CD4-positive, alpha-beta T cell (primary cell): ENCODE measurements around the gene CDK8. TPM values are rescaled to one million over a fixed set of nuclear protein-coding genes. Genes with fewer than 3 reads are reported as not detected.

Experiments used
- ATAC-seq: fragments of 200-7000 bp; cut with Tn5 transposase; one replicate; pipeline ENCODE4 v1.10.0; 2022; ENCODE audit warnings: mild to moderate bottlenecking; ENCODE audit not compliant: poor library complexity
- CTCF ChIA-PET: fragments of 350-600 bp; sonication (Branson Sonifier 250); formaldehyde crosslinking; loops from one replicate; lab custom pipeline; 2021; ENCODE audit warnings: antibody characterized with exemption, inconsistent platforms; lab: Charles Lee
- POLR2A ChIA-PET: fragments of 350-600 bp; sonication (Branson Sonifier 250); formaldehyde crosslinking; loops from one replicate; lab custom pipeline; 2021; ENCODE audit warnings: antibody characterized with exemption, inconsistent platforms; lab: Charles Lee
- DNase-seq, 14 experiments: peaks; one replicate each; pipeline ENCODE4 v3.0.0-alpha.2; 2013 to 2020; ENCODE audit warnings: mixed read lengths in 2 of 14
- H3K27ac ChIP-seq, 2 donors: one replicate each; pipeline versions ENCODE4 v1.5.1 to v1.7.0; 2013; ENCODE audit warnings: low read length in 2 of 2, low read depth in 1 of 2, mild to moderate bottlenecking in 1 of 2
- H3K27me3 ChIP-seq, 2 experiments: 1 replicate in 1 of 2; 2 replicates in 1 of 2; pipeline versions ENCODE4 v1.6.1 to v1.7.0; 2013; ENCODE audit warnings: low read length in 2 of 2, control low read depth in 1 of 2, mild to moderate bottlenecking in 1 of 2, moderate library complexity in 1 of 2; ENCODE audit not compliant: insufficient read depth in 2 of 2, control insufficient read depth in 1 of 2
- H3K36me3 ChIP-seq: one replicate; pipeline ENCODE4 v1.6.1; 2013; ENCODE audit warnings: low read length, control low read depth; ENCODE audit not compliant: insufficient read depth
- H3K4me1 ChIP-seq: one replicate; pipeline ENCODE4 v1.6.1; 2013; ENCODE audit warnings: low read length, control low read depth; ENCODE audit not compliant: insufficient read depth
- H3K4me3 ChIP-seq: one replicate; pipeline ENCODE4 v1.5.1; 2013; ENCODE audit warnings: mild to moderate bottlenecking, low read length, moderate library complexity
- H3K9me3 ChIP-seq, 2 experiments: 1 replicate in 1 of 2; 2 replicates in 1 of 2; pipeline versions ENCODE4 v1.6.1 to v1.7.0; 2013; ENCODE audit warnings: low read length in 2 of 2, mild to moderate bottlenecking in 2 of 2, control low read depth in 1 of 2, moderate library complexity in 1 of 2; ENCODE audit not compliant: control insufficient read depth in 1 of 2, insufficient read depth in 1 of 2
- H3K27ac Mint-ChIP-seq: one replicate; pipeline ENCODE4 v1.8.0; 2020; ENCODE audit warnings: mixed read lengths
- H3K27me3 Mint-ChIP-seq: one replicate; pipeline ENCODE4 v1.8.0; 2021; ENCODE audit warnings: mixed read lengths
- H3K36me3 Mint-ChIP-seq: one replicate; pipeline ENCODE4 v1.8.0; 2021; ENCODE audit warnings: low read depth, mixed read lengths
- H3K4me1 Mint-ChIP-seq: one replicate; pipeline ENCODE4 v1.8.0; 2021; ENCODE audit warnings: low read depth, mixed read lengths
- H3K4me3 Mint-ChIP-seq: one replicate; pipeline ENCODE4 v1.8.0; 2020; ENCODE audit warnings: mild to moderate bottlenecking, mixed read lengths
- H3K9me3 Mint-ChIP-seq: one replicate; pipeline ENCODE4 v1.8.0; 2020; ENCODE audit warnings: mixed read lengths
- intact Hi-C, 2 experiments: fragments of 100-400 bp; cut with DNase I in 1 of 2; cut with micrococcal nuclease in 1 of 2; formaldehyde crosslinking; loops; one replicate each; pipeline versions ENCODE4 v1.15.1 to v1.9.0; 2023 to 2025; cut with DNase I, micrococcal nuclease
- total RNA-seq, 174 experiments: library from RNA in 2 of 174; stranded (reverse) in 2 of 174; gene quantifications; one replicate each; pipeline ENCODE4 v1.2.3 and lab custom pipeline; 2021 to 2026
- TF ChIP-seq, protein P1 (sequence below): fragments of 200-600 bp; IDR thresholded peaks from one replicate; pipeline ENCODE4 v1.8.0; 2022; ENCODE audit warnings: antibody characterized with exemption, mild to moderate bottlenecking

Gene CDK8
- total RNA-seq, 2 experiments from 2014 or later: 6.0 to 6.7 TPM

DNA sequence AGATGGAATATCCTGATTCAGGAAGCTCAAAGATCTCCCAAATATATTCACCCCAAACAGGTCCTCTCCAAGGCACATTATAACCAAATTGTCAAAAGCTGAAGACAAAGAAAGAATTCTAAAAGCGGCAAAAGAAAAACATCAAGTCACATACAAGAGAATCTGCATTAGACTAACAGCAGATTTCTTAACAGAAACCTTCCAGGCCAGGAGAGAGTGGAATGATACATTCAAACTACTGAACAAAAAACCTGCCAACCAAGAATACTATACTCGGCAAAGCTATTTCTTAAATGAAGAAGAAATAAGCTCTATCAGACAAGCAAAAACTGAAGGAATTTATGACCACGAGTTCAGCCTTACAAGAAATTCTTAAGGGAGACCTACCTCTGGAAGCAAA, 183.0 kb downstream of the CDK8 start:
- no peak overlapping the region for H3K27ac ChIP-seq
- H3K9me3 ChIP-seq: peaks cover 10 to 27% of the 10 kb centered on the region in 2 experiments
- Mint-ChIP-seq H3K4me1 (no peaks in the 10 kb centered on the region), H3K27ac (no peak overlapping the region), H3K9me3 (peaks cover 9% of the 10 kb centered on the region), H3K4me3 (no peak overlapping the region), H3K27me3 (peaks cover 5% of the 10 kb centered on the region), H3K36me3 (no peaks in the 10 kb centered on the region)
- no peak overlapping the region for H3K4me3 ChIP-seq
- intact Hi-C loops: no loop called here
- no peaks in the 10 kb centered on the region for H3K36me3 ChIP-seq
- no peaks in the 10 kb centered on the region for H3K4me1 ChIP-seq
- ATAC-seq (no peak), DNase-seq (no peak)
- ChIA-PET POLR2A (no interaction called here), CTCF (no interaction called here)
- H3K27me3 ChIP-seq: peaks cover 0 to under 1% of the 10 kb centered on the region in 2 experiments
- TF ChIP-seq, protein P1, sequence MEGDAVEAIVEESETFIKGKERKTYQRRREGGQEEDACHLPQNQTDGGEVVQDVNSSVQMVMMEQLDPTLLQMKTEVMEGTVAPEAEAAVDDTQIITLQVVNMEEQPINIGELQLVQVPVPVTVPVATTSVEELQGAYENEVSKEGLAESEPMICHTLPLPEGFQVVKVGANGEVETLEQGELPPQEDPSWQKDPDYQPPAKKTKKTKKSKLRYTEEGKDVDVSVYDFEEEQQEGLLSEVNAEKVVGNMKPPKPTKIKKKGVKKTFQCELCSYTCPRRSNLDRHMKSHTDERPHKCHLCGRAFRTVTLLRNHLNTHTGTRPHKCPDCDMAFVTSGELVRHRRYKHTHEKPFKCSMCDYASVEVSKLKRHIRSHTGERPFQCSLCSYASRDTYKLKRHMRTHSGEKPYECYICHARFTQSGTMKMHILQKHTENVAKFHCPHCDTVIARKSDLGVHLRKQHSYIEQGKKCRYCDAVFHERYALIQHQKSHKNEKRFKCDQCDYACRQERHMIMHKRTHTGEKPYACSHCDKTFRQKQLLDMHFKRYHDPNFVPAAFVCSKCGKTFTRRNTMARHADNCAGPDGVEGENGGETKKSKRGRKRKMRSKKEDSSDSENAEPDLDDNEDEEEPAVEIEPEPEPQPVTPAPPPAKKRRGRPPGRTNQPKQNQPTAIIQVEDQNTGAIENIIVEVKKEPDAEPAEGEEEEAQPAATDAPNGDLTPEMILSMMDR: no peak

DNA sequence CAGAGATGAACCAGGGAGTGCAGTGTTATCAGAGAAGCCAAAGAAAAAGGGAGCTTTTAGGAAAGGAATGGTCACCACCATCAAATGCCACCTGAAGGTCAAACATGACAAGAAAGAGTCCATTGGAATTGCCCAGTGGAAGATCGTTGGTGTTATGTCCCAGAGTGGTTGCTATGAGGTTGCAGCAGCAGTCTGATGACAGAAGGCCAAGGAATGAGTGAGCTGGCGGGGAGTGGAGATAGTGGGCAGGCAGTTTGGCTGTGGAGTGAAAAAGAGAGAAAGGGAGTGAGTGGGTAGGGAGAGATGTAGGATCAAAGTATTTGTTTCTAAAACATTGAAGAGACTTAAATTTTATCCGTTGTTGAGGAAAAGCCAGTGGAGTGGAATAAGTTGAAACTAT, 186.2 kb downstream of the CDK8 start:
- Mint-ChIP-seq H3K27ac (no peak overlapping the region), H3K36me3 (no peaks in the 10 kb centered on the region), H3K9me3 (peaks cover 6% of the 10 kb centered on the region), H3K4me1 (no peaks in the 10 kb centered on the region), H3K27me3 (peaks cover 9% of the 10 kb centered on the region), H3K4me3 (no peak overlapping the region)
- Histone ChIP-seq H3K9me3 (peaks cover 10 to 27% of the 10 kb centered on the region in 2 experiments), H3K36me3 (no peaks in the 10 kb centered on the region), H3K27me3 (no peaks in the 10 kb centered on the region), H3K4me1 (no peaks in the 10 kb centered on the region), H3K4me3 (no peak overlapping the region), H3K27ac (no peak overlapping the region)
- TF ChIP-seq, protein P1: no peak
- POLR2A ChIA-PET: no interaction called here
- intact Hi-C loops: no loop called here
- ATAC-seq: no peak
- no peak for DNase-seq
- CTCF ChIA-PET: no interaction called here

DNA sequence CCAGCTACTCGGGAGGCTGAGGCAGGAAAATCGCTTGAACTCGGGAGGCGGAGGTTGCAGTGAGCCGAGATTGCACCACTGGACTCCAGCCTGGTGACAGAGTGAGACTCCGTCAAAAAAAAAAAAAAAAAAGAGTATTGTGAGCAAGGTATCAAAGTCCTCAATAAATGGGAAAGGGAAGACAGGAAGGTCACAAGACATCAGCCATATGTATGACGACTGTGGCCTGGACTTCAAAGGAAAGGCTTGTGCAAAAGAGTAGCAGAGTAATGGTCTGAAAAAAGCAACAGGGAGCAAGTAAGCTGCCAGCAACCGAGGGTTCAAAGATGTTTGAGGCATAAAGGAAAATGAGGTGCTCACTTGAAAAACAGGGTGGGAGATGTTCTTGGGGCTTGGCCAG, 187.5 kb downstream of the CDK8 start:
- no peak overlapping the region for H3K27ac ChIP-seq
- Mint-ChIP-seq H3K4me1 (no peaks in the 10 kb centered on the region), H3K27me3 (peaks cover 20% of the 10 kb centered on the region), H3K36me3 (no peaks in the 10 kb centered on the region), H3K9me3 (peaks cover 2% of the 10 kb centered on the region), H3K4me3 (no peak overlapping the region), H3K27ac (no peak overlapping the region)
- no peaks in the 10 kb centered on the region for H3K36me3 ChIP-seq
- TF ChIP-seq, protein P1: no peak
- no peak for DNase-seq
- peaks cover 0 to 17% of the 10 kb centered on the region in 2 experiments for H3K9me3 ChIP-seq
- H3K27me3 ChIP-seq: no peaks in the 10 kb centered on the region
- H3K4me3 ChIP-seq: no peak overlapping the region
- H3K4me1 ChIP-seq: no peaks in the 10 kb centered on the region
- ATAC-seq: no peak
- ChIA-PET CTCF (no interaction called here), POLR2A (no interaction called here)
- intact Hi-C loops: no loop called here
